ENCODE data around the gene EEIG1.

EEIG1 gene

DNA sequence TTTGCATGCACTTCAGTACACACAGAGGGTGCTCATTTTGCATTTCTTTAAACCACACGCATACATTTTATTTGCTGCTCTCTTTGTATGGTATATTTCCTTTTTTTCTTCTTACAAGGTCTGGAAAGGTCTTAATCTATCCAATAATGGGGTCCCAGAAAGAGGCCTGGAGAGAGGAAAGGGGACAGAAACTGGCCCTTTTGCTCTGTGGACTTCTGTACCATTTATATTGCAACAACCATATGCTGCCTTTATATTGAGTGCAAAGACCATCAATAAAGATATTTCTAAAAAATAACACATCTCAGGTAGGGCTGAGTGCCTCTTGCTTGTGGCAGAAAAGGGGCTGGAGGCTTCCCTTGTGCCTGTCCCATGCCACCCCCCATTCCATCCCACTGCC lies 27.6 kb downstream of the EEIG1 start:
- Histone ChIP-seq H4K20me1 (ENCODE audit: insufficient read depth, low read length) (peaks cover 23% of the 10 kb centered on the region; the same call in 1 of the 2 replicates), H3K27me3 (ENCODE audit: low read depth, low read length) (no peaks in the 10 kb centered on the region), H3K4me3 (ENCODE audit: low read length) (no peak overlapping the region), H2AFZ (ENCODE audit: low read depth, low read length) (no peak overlapping the region), H3K4me2 (ENCODE audit: low read length) (no peak overlapping the region), H3K4me1 (ENCODE audit: low read length) (peaks cover 29% of the 10 kb centered on the region), H3K79me2 (ENCODE audit: low read length) (no peaks in the 10 kb centered on the region), H3K9me3 (ENCODE audit: insufficient read depth, low read length) (no peaks in the 10 kb centered on the region), H3K36me3 (replicated peaks; ENCODE audit: low read depth, low read length) (no peaks in the 10 kb centered on the region), H3K9ac (ENCODE audit: low read length) (no peak overlapping the region), H3K27ac (ENCODE audit: low read length) (no peak overlapping the region)
- TF ChIP-seq CTCF (IDR thresholded peaks at IDR 0.05; ENCODE audit: low read depth, low read length) = no peak
- TF ChIP-seq EZH2phosphoT487 (IDR thresholded peaks at IDR 0.05; ENCODE audit: low read depth) = no peak

GRCh38 chr9:127950513-127951289 lies 30.1 kb downstream of the EEIG1 start:
- no peak overlapping the region for H3K27ac ChIP-seq (ENCODE audit: low read length)
- TF ChIP-seq EZH2phosphoT487 (IDR thresholded peaks at IDR 0.05; ENCODE audit: low read depth) (no peak), CTCF (IDR thresholded peaks at IDR 0.05; ENCODE audit: low read depth, low read length) (no peak)
- H3K4me1 ChIP-seq (ENCODE audit: low read length) = peaks cover 24% of the 10 kb centered on the region

GRCh38 chr9:127949827-127950512 lies 30.8 kb downstream of the EEIG1 start:
- Histone ChIP-seq H3K9me3 (ENCODE audit: insufficient read depth, low read length) (no peaks in the 10 kb centered on the region), H2AFZ (ENCODE audit: low read depth, low read length) (no peak overlapping the region), H3K36me3 (replicated peaks; ENCODE audit: low read depth, low read length) (no peaks in the 10 kb centered on the region), H3K4me2 (ENCODE audit: low read length) (no peak overlapping the region), H3K27ac (ENCODE audit: low read length) (no peak overlapping the region), H3K4me3 (ENCODE audit: low read length) (no peak overlapping the region), H4K20me1 (ENCODE audit: insufficient read depth, low read length) (peaks cover 14% of the 10 kb centered on the region; the same call in 1 of the 2 replicates), H3K79me2 (ENCODE audit: low read length) (no peaks in the 10 kb centered on the region), H3K4me1 (ENCODE audit: low read length) (peaks cover 17% of the 10 kb centered on the region), H3K9ac (ENCODE audit: low read length) (no peak overlapping the region), H3K27me3 (ENCODE audit: low read depth, low read length) (no peaks in the 10 kb centered on the region)
- no peak for TF ChIP-seq CTCF (IDR thresholded peaks at IDR 0.05; ENCODE audit: low read depth, low read length)
- TF ChIP-seq EZH2phosphoT487 (IDR thresholded peaks at IDR 0.05; ENCODE audit: low read depth) = no peak

More at GRCh38 chr9:127950513-127951289, 30.1 kb downstream of the EEIG1 start:
- H3K4me2 ChIP-seq (ENCODE audit: low read length) = no peak overlapping the region
- peaks cover 19% of the 10 kb centered on the region; the same call in 1 of the 2 replicates for H4K20me1 ChIP-seq (ENCODE audit: insufficient read depth, low read length)
- H3K4me3 ChIP-seq (ENCODE audit: low read length) = no peak overlapping the region
- no peaks in the 10 kb centered on the region for H3K79me2 ChIP-seq (ENCODE audit: low read length)
- H3K36me3 ChIP-seq (replicated peaks; ENCODE audit: low read depth, low read length) = no peaks in the 10 kb centered on the region
- H2AFZ ChIP-seq (ENCODE audit: low read depth, low read length) = no peak overlapping the region
- no peak overlapping the region for H3K9ac ChIP-seq (ENCODE audit: low read length)
- H3K27me3 ChIP-seq (ENCODE audit: low read depth, low read length) = no peaks in the 10 kb centered on the region
- no peaks in the 10 kb centered on the region for H3K9me3 ChIP-seq (ENCODE audit: insufficient read depth, low read length)
